MM.1S (cell line): ENCODE results near the gene DDN.

ENCODE experiments used
- EZH2 ChIP-seq: fragments of 300-600 bp; sonication (generic); optimal IDR thresholded peaks from 2 replicates; pipeline ENCODE3; 2017; ENCODE audit warnings: low read depth, mild to moderate bottlenecking, antibody characterized with exemption, low read length, mixed read lengths
- EZH2phosphoT487 ChIP-seq: fragments of 300-600 bp; sonication (generic); IDR thresholded peaks from 2 replicates; pipeline ENCODE4 v1.6.1; 2018; ENCODE audit warnings: antibody characterized with exemption, low read length
- TF ChIP-seq, protein P1 (sequence below): fragments of 300-600 bp; sonication (generic); IDR thresholded peaks from 2 replicates; pipeline ENCODE4 v1.5.1; 2016; ENCODE audit warnings: antibody characterized with exemption, low read length, mixed read lengths

DNA sequence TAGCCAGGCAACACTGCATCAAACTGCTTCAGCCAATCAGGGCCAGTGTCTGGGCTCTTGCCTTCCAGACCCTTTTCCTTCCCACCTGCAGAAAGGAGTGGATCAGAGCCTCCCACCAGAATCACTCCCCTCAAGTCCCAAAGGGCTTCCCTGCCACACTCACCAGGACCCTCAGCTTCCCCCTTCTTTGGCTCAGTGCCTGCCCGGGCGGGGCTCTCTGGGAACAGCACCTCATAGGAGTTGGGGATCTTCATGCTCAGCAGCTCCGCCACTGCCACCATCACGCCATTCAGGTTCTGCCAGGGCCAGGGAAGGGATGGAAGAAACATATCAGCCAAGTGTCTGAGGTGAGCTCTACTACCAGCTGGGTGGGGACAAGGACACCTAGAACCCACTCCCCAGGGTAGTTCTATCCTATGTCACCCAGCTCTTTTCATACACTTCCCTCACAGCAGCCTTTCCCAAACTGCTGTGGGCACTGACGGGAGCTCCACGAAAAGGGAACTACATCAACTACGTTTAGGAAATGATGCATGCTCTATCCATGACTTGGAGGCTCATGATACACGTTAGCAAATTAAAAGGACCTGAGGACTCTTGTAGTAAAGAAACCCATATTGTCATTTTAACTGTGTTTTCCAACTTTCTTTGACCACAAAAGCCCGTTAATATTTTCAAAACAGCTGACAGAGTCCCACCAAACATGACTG, 28.8 kb upstream of the DDN start:
- TF ChIP-seq EZH2phosphoT487 (no peak), EZH2 (no peak)
- TF ChIP-seq, protein P1, sequence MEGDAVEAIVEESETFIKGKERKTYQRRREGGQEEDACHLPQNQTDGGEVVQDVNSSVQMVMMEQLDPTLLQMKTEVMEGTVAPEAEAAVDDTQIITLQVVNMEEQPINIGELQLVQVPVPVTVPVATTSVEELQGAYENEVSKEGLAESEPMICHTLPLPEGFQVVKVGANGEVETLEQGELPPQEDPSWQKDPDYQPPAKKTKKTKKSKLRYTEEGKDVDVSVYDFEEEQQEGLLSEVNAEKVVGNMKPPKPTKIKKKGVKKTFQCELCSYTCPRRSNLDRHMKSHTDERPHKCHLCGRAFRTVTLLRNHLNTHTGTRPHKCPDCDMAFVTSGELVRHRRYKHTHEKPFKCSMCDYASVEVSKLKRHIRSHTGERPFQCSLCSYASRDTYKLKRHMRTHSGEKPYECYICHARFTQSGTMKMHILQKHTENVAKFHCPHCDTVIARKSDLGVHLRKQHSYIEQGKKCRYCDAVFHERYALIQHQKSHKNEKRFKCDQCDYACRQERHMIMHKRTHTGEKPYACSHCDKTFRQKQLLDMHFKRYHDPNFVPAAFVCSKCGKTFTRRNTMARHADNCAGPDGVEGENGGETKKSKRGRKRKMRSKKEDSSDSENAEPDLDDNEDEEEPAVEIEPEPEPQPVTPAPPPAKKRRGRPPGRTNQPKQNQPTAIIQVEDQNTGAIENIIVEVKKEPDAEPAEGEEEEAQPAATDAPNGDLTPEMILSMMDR: no peak
